ENCODE results near the gene NONO. TPM values are rescaled to one million over a fixed set of nuclear protein-coding genes. Genes with fewer than 3 reads are reported as not detected.
"Not testable (repeated sequence)": the region's sequence is repeated elsewhere in the genome, so short reads cannot be mapped to it uniquely, and the experiment has no call there.

Gene NONO
- total RNA-seq, 8 experiments from 2014 or later = 276 to 526 (median 303) TPM

DNA sequence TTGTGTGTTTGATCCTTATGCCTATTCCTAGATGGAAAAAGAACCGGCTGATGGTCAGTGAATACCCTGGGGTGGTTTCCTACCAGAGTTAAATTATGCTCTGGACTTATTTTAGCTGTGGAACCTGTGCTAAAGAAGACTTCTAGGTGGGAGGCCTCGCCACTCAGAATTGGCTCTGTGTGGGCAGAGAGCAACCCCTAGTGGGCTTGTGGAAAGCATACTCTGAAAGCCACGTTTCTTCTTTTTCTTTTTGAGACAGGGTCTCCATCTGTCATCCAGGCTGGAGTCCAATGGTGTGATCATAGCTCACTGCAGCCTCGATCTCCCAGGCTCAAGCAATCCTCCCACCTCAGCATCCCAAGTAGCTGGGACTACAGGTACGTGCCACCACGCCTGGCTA lies 66.4 kb downstream of the NONO start:
- peak in 1 of 8 experiments; percentile 40 for ATAC-seq (replicated peaks in 6 of 8)
- H3K4me3 ChIP-seq; in situ Hi-C loops (cut with MboI; ENCODE audit: low pct_unique_long_range_greater_than_20kb in 2 of 9, low sequenced_read_pairs in 9 of 9, unreplicated experiment in 9 of 9); H3K27ac ChIP-seq; H3K4me1 ChIP-seq (replicated peaks in 1 of 2): not testable (repeated sequence)
- no CpG with 5 or more reads among the region's 6 CpGs for WGBS, 10 experiments

Other genes starting within 250 kb of the NONO start
- 10 to 100 TPM; 35.8 to 75.0 (median 45.6) TPM for gene SNX12, start 215.3 kb upstream of the NONO start, total RNA-seq
- gene FOXO4, start 187.8 kb upstream of the NONO start, total RNA-seq = 10 to 100 TPM in 1 of 8 experiments, 1 to 10 TPM in 7; 2.8 to 11.9 (median 5.1) TPM
- not detected for gene CXorf65, start 176.9 kb upstream of the NONO start, total RNA-seq
- gene IL2RG, start 172.1 kb upstream of the NONO start, total RNA-seq = under 1 TPM in 6 of 8 experiments, not detected in 2; 0.11 to 0.77 (median 0.22) TPM
- 10 to 100 TPM; 14.5 to 40.8 (median 19.7) TPM for gene MED12, start 165.0 kb upstream of the NONO start, total RNA-seq
- 10 to 100 TPM in 5 of 8 experiments, under 1 TPM in 3; 0.20 to 16.0 (median 10.8) TPM for gene NLGN3, start 138.8 kb upstream of the NONO start, total RNA-seq
- gene GJB1, start 60.4 kb upstream of the NONO start, total RNA-seq = under 1 TPM in 3 of 8 experiments, not detected in 5; 0.14 to 0.52 (median 0.33) TPM
- gene ZMYM3, start 29.5 kb upstream of the NONO start, total RNA-seq = 10 to 100 TPM in 7 of 8 experiments, 1 to 10 TPM in 1; 9.5 to 33.9 (median 26.1) TPM
- 1 to 10 TPM in 5 of 8 experiments, under 1 TPM in 3; 0.56 to 2.7 (median 1.2) TPM for gene ITGB1BP2, start 18.1 kb downstream of the NONO start, total RNA-seq
- gene TAF1, start 82.7 kb downstream of the NONO start, total RNA-seq = 10 to 100 TPM; 20.7 to 60.0 (median 35.1) TPM
- 100 to 1,000 TPM in 4 of 8 experiments, 10 to 100 TPM in 4; 52.6 to 285 (median 97.7) TPM for gene OGT, start 249.5 kb downstream of the NONO start, total RNA-seq